ENCODE results near the gene POLN. TPM values are rescaled to one million over a fixed set of nuclear protein-coding genes. Genes with fewer than 3 reads are reported as not detected.

Gene POLN
- total and polyA plus RNA-seq, 2 of the 4 experiments (the other 2 are of a cell fraction): 0.63 to 0.72 TPM

GRCh38 chr4:2245057-2245786, 3.3 kb upstream of the POLN start:
- ChIA-PET CTCF (no interaction called here), POLR2A (ENCODE audit: unreplicated experiment) (no interaction called here)
- DNase-seq (no peak), ATAC-seq (ENCODE audit: low read depth) (no peak)
- no peak overlapping the region for H2BK5ac ChIP-seq (ENCODE audit: low read depth, low read length, poor library complexity, severe bottlenecking)
- peaks cover 6% of the 10 kb centered on the region for H3K4me1 ChIP-seq (ENCODE audit: control insufficient read depth, insufficient read depth, low read length)
- 0 out of 4 replicates have a peak, but pooled peaks cover 2 to 7% of the 10 kb centered on the region in 2 experiments for H3K79me1 ChIP-seq (ENCODE audit: low read depth in 1 of 2, low read length in 2 of 2)
- no peak overlapping the region for H2AK5ac ChIP-seq (ENCODE audit: low read depth, low read length)
- in situ Hi-C loops (cut with MboI; ENCODE audit: low sequenced_read_pairs): no loop called here
- H4K20me1 ChIP-seq (ENCODE audit: insufficient read depth, low read length): peaks cover 10% of the 10 kb centered on the region; the same call in 1 of the 2 replicates
- H3K9me1 ChIP-seq (ENCODE audit: insufficient read depth, low read length): 0 out of 2 replicates have a peak, but pooled peaks cover 3% of the 10 kb centered on the region
- H4K91ac ChIP-seq (ENCODE audit: insufficient read depth, low read depth, low read length): no peak overlapping the region
- H3K4me2 ChIP-seq (ENCODE audit: low read depth, low read length): no peak overlapping the region
- no peak overlapping the region; a peak in 1 of 4 replicates for H4K8ac ChIP-seq (ENCODE audit: low read depth in 2 of 2, low read length in 2 of 2)
- WGBS, 2 experiments (ENCODE audit: extremely low coverage in 2 of 2, insufficient read length in 1 of 2): 95% methylated on average over 3 of the region's 7 CpGs; no CpG with 5 or more reads in 1 of the 2 experiments
- H3K56ac ChIP-seq (ENCODE audit: extremely low read depth, insufficient read depth, low read length): no peak overlapping the region
- H3K4ac ChIP-seq (ENCODE audit: low read depth, low read length): no peak overlapping the region
- no peak overlapping the region for H3K18ac ChIP-seq (ENCODE audit: low read depth, low read length)
- H2AFZ ChIP-seq (replicated peaks; ENCODE audit: low read length, poor library complexity): no peak overlapping the region
- H3K9me3 ChIP-seq (ENCODE audit: control insufficient read depth, insufficient read depth, low read length): no peaks in the 10 kb centered on the region
- no peak overlapping the region for H2BK20ac ChIP-seq (ENCODE audit: low read depth, low read length)
- no peak for TF ChIP-seq ELK1 (IDR thresholded peaks at IDR 0.05; ENCODE audit: borderline replicate concordance, low read depth, low read length)
- no peak for TF ChIP-seq NFE2L2 (IDR thresholded peaks at IDR 0.05; ENCODE audit: low read depth, low read length)
- no peak for TF ChIP-seq CEBPB (IDR thresholded peaks at IDR 0.05; ENCODE audit: low read depth, low read length)
- no peak for TF ChIP-seq CHD1 (IDR thresholded peaks at IDR 0.05; ENCODE audit: low read depth, low read length)
- TF ChIP-seq POLR2A (IDR thresholded peaks at IDR 0.05; ENCODE audit: low read depth, low read length): no peak
- no peak for TF ChIP-seq MAFK (IDR thresholded peaks at IDR 0.05; ENCODE audit: low read depth, low read length)
- no peak for TF ChIP-seq MXI1 (IDR thresholded peaks at IDR 0.05; ENCODE audit: borderline replicate concordance, low read depth, low read length)
- TF ChIP-seq SMC3 (IDR thresholded peaks at IDR 0.05; ENCODE audit: low read depth, low read length): no peak
- no peak for TF ChIP-seq BHLHE40 (IDR thresholded peaks at IDR 0.05; ENCODE audit: low read depth, low read length)
- no peak for TF ChIP-seq USF2 (IDR thresholded peaks at IDR 0.05; ENCODE audit: low read depth, low read length)
- no peak for TF ChIP-seq MAZ (IDR thresholded peaks at IDR 0.05; ENCODE audit: borderline replicate concordance, low read depth, low read length)
- no peak overlapping the region for H4K5ac ChIP-seq (ENCODE audit: low read depth, low read length)
- no peak overlapping the region for H2BK15ac ChIP-seq (ENCODE audit: low read depth, low read length)
- no peak overlapping the region for H2AK9ac ChIP-seq (replicated peaks; ENCODE audit: low read depth, low read length, poor library complexity)
- H3K9ac ChIP-seq (ENCODE audit: low read depth, low read length): no peak overlapping the region
- intact Hi-C loops (cut with micrococcal nuclease): no loop called here
- no TSS peak for BruUV-seq (replicated peaks)
- H3K27ac ChIP-seq (ENCODE audit: insufficient read depth, low read length): no peak overlapping the region
- dilution Hi-C loops (cut with HindIII; ENCODE audit: low sequenced_read_pairs, unreplicated experiment): no loop called here
- no peaks in the 10 kb centered on the region for H3K27me3 ChIP-seq (ENCODE audit: control insufficient read depth, insufficient read depth, low read length)
- no peak overlapping the region for H3K14ac ChIP-seq (replicated peaks; ENCODE audit: low read depth, low read length)
- H3K23ac ChIP-seq (ENCODE audit: low read depth, low read length): no peak overlapping the region
- no peak overlapping the region for H2BK120ac ChIP-seq (ENCODE audit: low read depth, low read length)
- no peak overlapping the region for H3K4me3 ChIP-seq (ENCODE audit: insufficient read depth, low read depth, low read length)
- H3K36me3 ChIP-seq (ENCODE audit: control insufficient read depth, insufficient read depth, low read length): peaks cover 20% of the 10 kb centered on the region; the same call in 1 of the 2 replicates

Data from IMR-90 (cell line).